ENCODE data around the gene PARD3. TPM values are rescaled to one million over a fixed set of nuclear protein-coding genes. Genes with fewer than 3 reads are reported as not detected.
"Not testable (repeated sequence)": the region's sequence is repeated elsewhere in the genome, so short reads cannot be mapped to it uniquely, and the experiment has no call there.

Gene PARD3
- total RNA-seq, 2 donors from 2014 or later, result 32.0 to 61.9 TPM

GRCh38 chr10:34078745-34079470, 736.2 kb downstream of the PARD3 start:
- H3K4me1 ChIP-seq (replicated peaks), result no peaks in the 10 kb centered on the region
- H3K27ac ChIP-seq, result no peak overlapping the region
- intact Hi-C loops (cut with DNase I), result no loop called here
- no peaks in the 10 kb centered on the region for H3K36me3 ChIP-seq
- no peaks in the 10 kb centered on the region for H3K27me3 ChIP-seq (replicated peaks; ENCODE audit: insufficient read depth)
- DNase-seq (ENCODE audit: low spot score), result no peak
- H3K4me3 ChIP-seq, result no peak overlapping the region
- 72% methylated on average over 22 of the region's 22 CpGs for WGBS
- TF ChIP-seq CTCF (IDR thresholded peaks at IDR 0.05) (no peak), POLR2A (IDR thresholded peaks at IDR 0.05) (no peak), POLR2AphosphoS5 (IDR thresholded peaks at IDR 0.05) (no peak)
- H3K9me3 ChIP-seq, result no peaks in the 10 kb centered on the region

GRCh38 chr10:34078017-34078744, 736.9 kb downstream of the PARD3 start:
- TF ChIP-seq POLR2A (IDR thresholded peaks at IDR 0.05), result no peak
- no peaks in the 10 kb centered on the region for H3K36me3 ChIP-seq
- H3K9me3 ChIP-seq, result no peaks in the 10 kb centered on the region
- no peaks in the 10 kb centered on the region for H3K4me1 ChIP-seq (replicated peaks)
- H3K4me3 ChIP-seq, result no peak overlapping the region
- WGBS, result 68% methylated on average over 4 of the region's 4 CpGs
- H3K27ac ChIP-seq, result no peak overlapping the region
- intact Hi-C loops (cut with DNase I), result no loop called here
- no peak for DNase-seq (ENCODE audit: low spot score)
- H3K27me3 ChIP-seq (replicated peaks; ENCODE audit: insufficient read depth), result no peaks in the 10 kb centered on the region

GRCh38 chr10:34076443-34076842, 738.7 kb downstream of the PARD3 start:
- no peak overlapping the region for H3K27ac ChIP-seq
- intact Hi-C loops (cut with DNase I), result no loop called here

GRCh38 chr10:34075254-34075926, 739.7 kb downstream of the PARD3 start:
- no peak overlapping the region for H3K4me3 ChIP-seq
- DNase-seq (ENCODE audit: low spot score), result peak; percentile 49
- no peak overlapping the region for H3K27ac ChIP-seq
- H3K36me3 ChIP-seq, result no peaks in the 10 kb centered on the region
- H3K27me3 ChIP-seq (replicated peaks; ENCODE audit: insufficient read depth), result no peaks in the 10 kb centered on the region
- no peaks in the 10 kb centered on the region for H3K9me3 ChIP-seq
- 38% methylated on average over 6 of the region's 6 CpGs for WGBS
- TF ChIP-seq POLR2AphosphoS5 (IDR thresholded peaks at IDR 0.05), result peak; percentile 62
- no peak for TF ChIP-seq CTCF (IDR thresholded peaks at IDR 0.05)
- intact Hi-C loops (cut with DNase I), result no loop called here
- no peaks in the 10 kb centered on the region for H3K4me1 ChIP-seq (replicated peaks)

More at GRCh38 chr10:34076443-34076842, 738.7 kb downstream of the PARD3 start:
- Histone ChIP-seq H3K4me1 (replicated peaks) (no peaks in the 10 kb centered on the region), H3K36me3 (no peaks in the 10 kb centered on the region), H3K4me3 (no peak overlapping the region), H3K27me3 (replicated peaks; ENCODE audit: insufficient read depth) (no peaks in the 10 kb centered on the region), H3K9me3 (no peaks in the 10 kb centered on the region)
- DNase-seq (ENCODE audit: low spot score), result no peak
- TF ChIP-seq CTCF (IDR thresholded peaks at IDR 0.05) (no peak), POLR2A (IDR thresholded peaks at IDR 0.05) (no peak), POLR2AphosphoS5 (IDR thresholded peaks at IDR 0.05) (no peak)

- WGBS, result 97% methylated on average over 3 of the region's 3 CpGs
- Histone ChIP-seq H3K27me3 (replicated peaks; ENCODE audit: insufficient read depth) (no peaks in the 10 kb centered on the region), H3K4me3 (no peak overlapping the region), H3K27ac (no peak overlapping the region), H3K9me3 (no peaks in the 10 kb centered on the region), H3K36me3 (no peaks in the 10 kb centered on the region), H3K4me1 (replicated peaks) (no peaks in the 10 kb centered on the region)
- TF ChIP-seq POLR2A (IDR thresholded peaks at IDR 0.05), result no peak
- no peak for TF ChIP-seq CTCF (IDR thresholded peaks at IDR 0.05)
- TF ChIP-seq POLR2AphosphoS5 (IDR thresholded peaks at IDR 0.05), result no peak
- no peak for DNase-seq (ENCODE audit: low spot score)
- intact Hi-C loops (cut with DNase I), result no loop called here
Observed at GRCh38 chr10:34074051-34074450, 741.0 kb downstream of the PARD3 start.

GRCh38 chr10:34067741-34068140, 747.4 kb downstream of the PARD3 start:
- H3K4me1 ChIP-seq (replicated peaks); H3K36me3 ChIP-seq; intact Hi-C loops (cut with DNase I); H3K27me3 ChIP-seq (replicated peaks; ENCODE audit: insufficient read depth); H3K4me3 ChIP-seq; H3K27ac ChIP-seq; DNase-seq (ENCODE audit: low spot score); H3K9me3 ChIP-seq: not testable (repeated sequence)
- WGBS, result 76% methylated on average over 6 of the region's 6 CpGs
